NCI-H345 treated with DMSO at 0.1 percent for 48 hours (cell line): ENCODE results near the gene RPS6KL1.
"Not testable (repeated sequence)": the region's sequence is repeated elsewhere in the genome, so short reads cannot be mapped to it uniquely, and the experiment has no call there.

Source experiments
- DNase-seq: peaks from one replicate; lab custom pipeline; 2025; ENCODE audit not compliant: unreplicated experiment; lab: John Stamatoyannopoulos, UW

RPS6KL1 gene

GRCh38 chr14:74936151-74936550 lies 13.1 kb upstream of the RPS6KL1 start:
- no peak for DNase-seq

DNA sequence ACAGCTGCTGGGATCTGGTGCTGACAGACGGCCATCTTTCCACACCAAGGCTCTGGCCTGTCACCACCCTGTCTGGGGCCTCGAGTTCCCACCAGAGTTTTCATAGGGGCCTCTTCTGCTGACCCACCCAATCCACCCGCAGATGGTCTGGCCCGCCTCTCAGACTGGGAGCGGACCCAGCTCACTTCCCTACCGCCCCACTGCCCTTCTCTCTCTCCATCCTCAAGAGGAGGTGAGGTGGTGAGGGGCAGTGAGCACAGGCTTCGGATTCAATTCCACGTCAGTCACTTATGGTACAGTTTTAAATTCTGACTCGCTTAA lies 12.3 kb upstream of the RPS6KL1 start:
- DNase-seq, result no peak

DNA sequence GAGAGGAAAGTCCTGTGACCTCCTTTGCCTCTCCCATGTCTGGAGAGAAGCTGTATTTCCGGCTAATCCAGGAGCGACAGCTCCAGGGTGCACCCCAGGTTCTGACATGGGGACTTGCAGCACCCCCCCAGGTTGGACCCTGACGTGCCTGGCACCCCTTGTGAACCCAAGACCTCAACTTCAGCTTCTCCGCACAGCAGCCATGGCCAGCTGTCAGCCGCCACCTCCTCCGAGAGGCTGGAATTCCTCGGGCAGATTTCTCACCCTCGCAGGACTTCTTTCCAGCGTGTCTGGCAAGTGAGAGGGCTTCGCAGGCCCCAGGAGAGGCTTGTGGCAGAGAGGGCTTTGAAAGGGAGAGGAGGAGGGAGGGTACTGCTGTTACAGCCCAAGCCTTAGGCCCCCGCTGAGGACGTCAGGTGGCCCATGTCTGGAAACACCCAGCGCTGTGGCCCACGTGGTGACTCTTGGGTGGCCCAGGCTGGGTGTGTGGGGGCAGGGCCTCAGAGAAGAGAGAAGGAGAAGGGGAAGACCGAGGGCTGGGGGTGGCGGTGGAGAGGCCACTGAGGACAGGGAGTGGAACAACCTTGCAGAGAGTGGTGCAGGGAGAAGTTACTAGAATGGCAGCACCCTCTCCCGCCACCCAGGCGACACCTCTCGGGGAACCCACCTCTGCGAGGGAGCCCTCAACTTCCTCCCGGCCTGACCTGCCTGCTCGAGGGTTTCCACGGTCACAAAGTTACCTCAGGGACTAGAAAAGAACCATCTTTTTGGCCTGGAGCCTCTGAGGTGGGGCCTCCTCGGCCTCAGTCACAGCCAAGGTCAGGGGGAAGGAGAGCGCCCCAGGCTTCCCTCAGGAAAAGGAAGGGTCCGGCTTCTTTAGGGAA lies 11.7 kb upstream of the RPS6KL1 start:
- no peak for DNase-seq

- DNase-seq, result no peak
Measured at GRCh38 chr14:74934041-74934440, 11.0 kb upstream of the RPS6KL1 start.

GRCh38 chr14:74932936-74933335 lies 9.9 kb upstream of the RPS6KL1 start:
- DNase-seq, result not testable (repeated sequence)

- DNase-seq, result no peak
Measured at GRCh38 chr14:74932401-74932901, 9.4 kb upstream of the RPS6KL1 start.

DNA sequence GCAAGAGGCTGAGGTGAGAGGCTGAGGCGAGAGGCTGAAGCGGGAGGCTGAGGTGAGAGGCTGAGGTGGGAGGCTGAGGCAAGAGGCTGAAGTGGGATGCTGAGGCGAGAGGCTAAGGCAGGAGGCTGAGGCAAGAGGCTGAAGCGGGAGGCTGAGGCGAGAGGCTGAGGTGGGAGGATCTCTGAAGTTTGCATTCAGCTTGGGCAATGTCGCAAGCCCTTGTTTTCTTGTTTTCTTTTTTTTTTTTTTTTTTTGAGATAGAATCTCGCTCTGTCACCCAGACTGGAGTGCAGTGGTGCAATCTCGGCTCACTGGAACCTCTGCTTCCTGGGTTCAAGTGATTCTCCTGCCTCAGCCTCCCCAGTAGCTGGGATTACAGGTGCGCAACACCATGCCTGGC lies 8.7 kb upstream of the RPS6KL1 start:
- DNase-seq, result not testable (repeated sequence)

GRCh38 chr14:74929242-74929641 lies 6.2 kb upstream of the RPS6KL1 start:
- DNase-seq, result no peak

- DNase-seq, result no peak
Measured at GRCh38 chr14:74927225-74927624, 4.2 kb upstream of the RPS6KL1 start.

- DNase-seq, result no peak
Measured at GRCh38 chr14:74924061-74924460, 1.0 kb upstream of the RPS6KL1 start.

DNA sequence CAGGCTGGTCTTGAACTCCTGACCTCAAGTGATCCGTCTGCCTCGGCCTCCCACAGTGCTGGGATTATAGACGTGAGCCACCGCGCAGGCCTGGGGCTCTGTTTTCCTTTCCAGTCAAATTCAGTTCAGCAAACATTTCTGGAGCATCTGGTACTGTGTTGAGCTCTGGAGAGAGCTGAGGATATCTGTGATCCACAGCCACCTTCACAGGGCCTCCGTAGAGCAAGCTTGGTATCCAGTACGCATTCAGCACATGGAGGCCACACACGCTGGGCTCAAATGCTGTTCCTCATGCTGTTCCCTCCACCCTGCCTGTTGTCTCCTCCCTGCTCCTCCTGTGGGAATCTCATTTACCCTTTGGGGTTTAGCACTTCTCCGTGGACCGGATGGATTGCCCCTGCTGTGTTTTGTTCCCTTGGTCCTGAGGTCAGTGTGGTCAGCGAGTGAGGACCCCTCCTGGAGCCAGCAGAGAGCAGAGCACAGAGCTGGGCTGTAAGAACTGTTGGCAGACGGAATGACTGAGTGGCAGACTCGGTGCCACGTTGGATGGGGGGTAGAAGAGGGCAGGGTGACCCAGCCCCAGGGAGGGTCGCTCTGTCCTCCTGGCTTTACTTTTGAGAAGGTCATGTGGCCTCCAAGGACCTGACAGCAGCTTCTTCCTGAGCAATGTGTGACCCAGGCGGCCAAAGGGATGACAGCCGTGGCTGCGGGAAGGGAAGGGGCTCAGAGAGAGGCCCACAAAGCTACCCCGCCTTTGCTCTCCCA lies 891 bp downstream of the RPS6KL1 start:
- DNase-seq, result no peak

- DNase-seq, result no peak
Measured at GRCh38 chr14:74921053-74921620, 1.9 kb downstream of the RPS6KL1 start.

DNA sequence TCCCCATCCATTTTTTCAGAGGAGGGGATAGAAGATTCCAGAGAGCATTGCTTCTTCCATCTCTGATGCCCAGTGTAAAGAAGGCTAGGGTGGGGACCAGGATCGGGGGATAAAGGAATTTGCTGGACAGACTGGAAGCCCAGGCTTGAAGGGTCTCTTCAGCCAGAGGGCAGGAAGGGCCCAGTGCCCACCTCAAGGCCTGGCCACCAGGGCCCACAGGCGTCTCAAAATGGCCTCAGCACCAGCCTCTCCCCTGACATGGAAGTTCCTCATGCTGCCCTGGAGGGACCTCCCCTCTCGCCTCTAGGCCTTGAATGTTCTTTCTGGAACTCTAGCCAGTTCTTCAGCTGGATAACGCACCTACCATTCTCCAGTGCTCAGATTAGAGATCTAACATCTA lies 2.8 kb downstream of the RPS6KL1 start:
- DNase-seq, result no peak

GRCh38 chr14:74919421-74920165 lies 3.5 kb downstream of the RPS6KL1 start:
- DNase-seq, result no peak

DNA sequence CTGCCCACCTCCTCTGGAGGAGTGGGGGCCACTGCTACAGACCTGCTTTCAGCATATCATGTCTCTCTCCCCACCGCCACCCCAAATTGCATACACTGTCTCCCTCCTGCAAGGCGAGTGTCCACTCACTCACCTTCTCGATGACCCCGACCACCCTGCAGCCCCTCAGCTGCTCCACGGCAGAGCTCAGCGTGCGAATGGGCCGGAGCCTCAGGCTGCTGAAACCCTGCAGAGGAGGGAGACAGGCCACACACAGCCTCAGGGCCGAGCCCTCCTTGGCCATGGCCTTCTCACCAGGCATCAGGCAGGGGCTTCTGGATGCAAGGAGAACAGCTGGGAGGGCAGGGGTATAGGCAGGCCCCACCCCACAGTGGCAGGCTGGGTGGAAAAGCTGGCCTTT lies 4.7 kb downstream of the RPS6KL1 start:
- no peak for DNase-seq

DNA sequence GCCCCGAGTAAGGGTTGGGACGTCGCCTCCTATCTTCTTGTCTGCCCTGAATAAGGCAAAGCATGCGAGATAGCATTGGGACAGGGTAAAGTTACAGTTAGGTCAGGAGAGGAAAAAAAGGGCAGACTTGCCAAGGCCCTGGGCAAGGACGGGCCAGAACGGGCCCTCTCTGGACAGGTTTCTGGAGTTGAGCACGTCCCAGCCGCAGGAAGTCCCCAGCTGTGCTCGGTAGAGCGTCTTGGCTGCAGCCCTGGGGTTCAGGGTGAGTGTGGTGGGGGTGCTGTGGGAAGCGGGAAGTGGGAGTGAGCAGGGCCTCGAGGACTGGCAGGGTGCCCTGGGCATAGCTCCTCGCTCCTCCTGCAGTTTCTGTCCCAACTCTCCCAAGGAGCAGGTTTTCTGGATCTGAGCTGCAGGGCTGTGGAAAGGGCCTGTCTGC lies 5.4 kb downstream of the RPS6KL1 start:
- no peak for DNase-seq

GRCh38 chr14:74917178-74917543 lies 5.9 kb downstream of the RPS6KL1 start:
- no peak for DNase-seq

- no peak for DNase-seq
Measured at GRCh38 chr14:74915826-74916225, 7.2 kb downstream of the RPS6KL1 start.

- no peak for DNase-seq
Measured at GRCh38 chr14:74915426-74915825, 7.6 kb downstream of the RPS6KL1 start.

- DNase-seq, result no peak
Measured at GRCh38 chr14:74913986-74914573, 9.0 kb downstream of the RPS6KL1 start.

- DNase-seq, result no peak
Measured at GRCh38 chr14:74913393-74913910, 9.6 kb downstream of the RPS6KL1 start.
